HepG2 (cell line): ENCODE results near the gene KIF25. TPM values are rescaled to one million over a fixed set of nuclear protein-coding genes. Genes with fewer than 3 reads are reported as not detected.

Experiments used
- ATAC-seq: fragments of 200-7000 bp; cut with Tn5 transposase; 3 replicates; pipeline ENCODE4 v1.9.1; 2020; ENCODE audit warnings: mild to moderate bottlenecking, moderate library complexity
- BruUV-seq: library from RNA; stranded (reverse); fragments of 400-500 nt; replicated peaks from 2 replicates; lab custom pipeline; 2021; lab: Mats Ljungman, UMichigan
- CTCF ChIA-PET: fragments of 300-600 bp; formaldehyde crosslinking; extraction: SDS; loops from one replicate; lab custom pipeline; 2021; ENCODE audit warnings: low total read pairs, inconsistent platforms, low intra/inter-chr PET ratio; lab: Yijun Ruan, JAX
- POLR2A ChIA-PET: fragments of 350-600 bp; sonication (Branson Sonifier 250); formaldehyde crosslinking; loops from one replicate; lab custom pipeline; 2020; ENCODE audit warnings: antibody characterized with exemption, inconsistent platforms; lab: Yijun Ruan, JAX
- DNase-seq: peaks from one replicate; pipeline ENCODE4 v3.0.0-alpha.2; 2015; ENCODE audit warnings: low spot score
- FAIRE-seq: peaks from 3 replicates; lab custom pipeline; 2011; peaks lifted over from hg19 to GRCh38; lab: Jason Lieb, UNC
- H2AFZ ChIP-seq: one replicate; pipeline ENCODE4 v1.6.1; 2011; ENCODE audit warnings: low read length, inconsistent platforms
- H3K27ac ChIP-seq: fragments of 300-600 bp; 3 replicates; pipeline ENCODE4 v1.8.0; 2011; ENCODE audit warnings: mixed run types, mild to moderate bottlenecking, mixed read lengths, low read length, inconsistent platforms; ENCODE audit not compliant: insufficient read depth; ENCODE audit errors: extremely low read length
- H3K27me3 ChIP-seq, 2 experiments: fragments of 200-600 bp in 1 of 2; 2 replicates in 1 of 2; 3 replicates in 1 of 2; pipeline versions ENCODE4 v1.6.0 to v1.8.0; 2011; ENCODE audit warnings: low read length in 2 of 2, mild to moderate bottlenecking in 2 of 2, moderate library complexity in 2 of 2, inconsistent platforms in 1 of 2; ENCODE audit not compliant: insufficient read depth in 2 of 2, control insufficient read depth in 1 of 2
- H3K36me3 ChIP-seq, 2 experiments: fragments of 200-600 bp in 1 of 2; replicated peaks in 1 of 2; 2 replicates in 1 of 2; 3 replicates in 1 of 2; pipeline versions ENCODE4 v1.5.1 to v1.8.0; 2011; ENCODE audit warnings: low read length in 2 of 2, inconsistent platforms in 1 of 2; ENCODE audit not compliant: insufficient read depth in 2 of 2, control insufficient read depth in 1 of 2
- H3K4me1 ChIP-seq: 2 replicates; pipeline ENCODE4 v1.5.1; 2012; ENCODE audit warnings: low read length, inconsistent platforms; ENCODE audit not compliant: insufficient read depth
- H3K4me2 ChIP-seq: 2 replicates; pipeline ENCODE4 v1.6.0; 2011; ENCODE audit warnings: low read depth, low read length, inconsistent platforms
- H3K4me3 ChIP-seq, 3 experiments: fragments of 200-600 bp in 1 of 3; sonication (generic), shearing (Covaris generic) in 1 of 3; replicated peaks in 1 of 3; 2 replicates each; pipeline ENCODE4 v1.5.1; 2011 to 2016; ENCODE audit warnings: low read length in 3 of 3, inconsistent platforms in 2 of 3, low read depth in 2 of 3, mild to moderate bottlenecking in 2 of 3, control low read depth in 1 of 3, mixed read lengths in 1 of 3; ENCODE audit not compliant: insufficient read depth in 1 of 3
- H3K79me2 ChIP-seq: one replicate; pipeline ENCODE4 v1.6.1; 2011; ENCODE audit warnings: low read length, inconsistent platforms; ENCODE audit not compliant: insufficient read depth
- H3K9ac ChIP-seq: 2 replicates; pipeline ENCODE4 v1.6.0; 2011; ENCODE audit warnings: mild to moderate bottlenecking, low read depth, low read length, inconsistent platforms; ENCODE audit not compliant: insufficient read depth
- H3K9me3 ChIP-seq: 2 replicates; pipeline ENCODE4 v1.5.1; 2012; ENCODE audit warnings: mild to moderate bottlenecking, low read length
- H4K20me1 ChIP-seq: 2 replicates; pipeline ENCODE4 v1.6.0; 2011; ENCODE audit warnings: inconsistent platforms, mild to moderate bottlenecking, low read length, moderate library complexity; ENCODE audit not compliant: insufficient read depth
- FOSL1 ChIP-seq: sonication (generic); formaldehyde crosslinking; IDR thresholded peaks from 2 replicates; pipeline ENCODE4 v1.9.0; 2021; ENCODE audit warnings: missing genetic modification reagents, borderline replicate concordance
- MAFK ChIP-seq, 2 experiments: IDR thresholded peaks in 1 of 2; conservative IDR thresholded peaks in 1 of 2; 2 replicates each; pipeline ENCODE4 v1.6.1; 2011; ENCODE audit warnings: improper control_type of control experiment in 2 of 2, low read length in 2 of 2
- NFAT5 ChIP-seq: sonication (generic); formaldehyde crosslinking; IDR thresholded peaks from 2 replicates; pipeline ENCODE4 v1.4.0; 2020; ENCODE audit warnings: missing genetic modification reagents
- TOPORS ChIP-seq: sonication (generic); formaldehyde crosslinking; IDR thresholded peaks from 2 replicates; pipeline ENCODE4 v1.8.0; 2023; ENCODE audit warnings: mild to moderate bottlenecking, missing genetic modification reagents
- ZBTB34 ChIP-seq: sonication (generic); formaldehyde crosslinking; IDR thresholded peaks from 2 replicates; pipeline ENCODE4 v1.8.0; 2022; ENCODE audit warnings: mild to moderate bottlenecking, missing genetic modification reagents
- ZNF501 ChIP-seq: sonication (generic); formaldehyde crosslinking; IDR thresholded peaks from 2 replicates; pipeline ENCODE4 v1.5.1; 2020; ENCODE audit warnings: mild to moderate bottlenecking, moderate library complexity, missing genetic modification reagents
- ZNF766 ChIP-seq: sonication (generic); formaldehyde crosslinking; IDR thresholded peaks from 2 replicates; pipeline ENCODE4 v1.5.0; 2020; ENCODE audit warnings: missing genetic modification reagents, borderline replicate concordance
- WGBS: methylation state at CpG from one replicate; pipeline ENCODE4 v1.1.6; 2017; ENCODE audit warnings: low lambda C conversion rate; 5-methylcytosine and 5-hydroxymethylcytosine counted together
- in situ Hi-C: cut with HindIII; loops from 2 replicates; pipeline ENCODE4 v1.10.0; 2017; ENCODE audit warnings: low pct_unique_long_range_greater_than_20kb; ENCODE audit not compliant: extremely low pct_ligation_motif_present
- intact Hi-C: fragments of 100-400 bp; cut with micrococcal nuclease; formaldehyde crosslinking; loops from one replicate; pipeline ENCODE4 v1.10.0; 2022; ENCODE audit not compliant: unreplicated experiment
- polyA plus RNA-seq, 8 experiments: library from polyadenylated mRNA; depleted of rRNA in 3 of 8; stranded (reverse) in 7 of 8; unstranded in 1 of 8; fragments of >200 nt; fragmentation: Illumina TruSeq in 4 of 8; extraction: Trizol in 4 of 8; gene quantifications; 2 replicates each; pipeline versions ENCODE4 v1.2.1 to v1.2.3, GENCODE V29; 2011 to 2016; ENCODE audit warnings: low read depth in 4 of 8, missing spikeins in 1 of 8, mixed read lengths in 1 of 8; ENCODE audit not compliant: insufficient read depth in 1 of 8
- total RNA-seq, 5 experiments: library from RNA; depleted of rRNA; stranded (reverse); fragments of >200 nt; fragmentation: Illumina TruSeq; extraction: Trizol; gene quantifications; 2 replicates each; pipeline ENCODE4 v1.2.3, GENCODE V29; 2016; ENCODE audit warnings: low read depth in 1 of 5
- TF ChIP-seq, protein P1 (sequence below): fragments of 450-650 bp; IDR thresholded peaks from 2 replicates; pipeline ENCODE4 v1.6.1; 2016

Gene KIF25
- total and polyA plus RNA-seq, 2 of the 13 experiments (the other 11 are each of a cell fraction or from before 2014, with no cell fraction given), result not detected

GRCh38 chr6:167956491-167956890, 41.0 kb upstream of the KIF25 start:
- FAIRE-seq, result no peak
- in situ Hi-C loops (no loop called here), intact Hi-C loops (no loop called here)
- Histone ChIP-seq H4K20me1 (no peaks in the 10 kb centered on the region), H2AFZ (no peak overlapping the region), H3K79me2 (peaks cover 19% of the 10 kb centered on the region), H3K27me3 (no peaks in the 10 kb centered on the region), H3K4me3 (no peak overlapping the region), H3K9ac (no peak overlapping the region), H3K9me3 (no peaks in the 10 kb centered on the region), H3K36me3 (peaks cover 21 to 47% of the 10 kb centered on the region in 2 experiments), H3K4me2 (no peak overlapping the region), H3K27ac (peak overlapping the region; percentile 12), H3K4me1 (peaks cover 48% of the 10 kb centered on the region)
- no TSS peak for BruUV-seq
- POLR2A ChIA-PET, result no interaction called here
- no peak for ATAC-seq
- WGBS, result 98% methylated on average over 6 of the region's 6 CpGs
- CTCF ChIA-PET, result no interaction called here
- DNase-seq, result no peak
- TF ChIP-seq TOPORS (CRISPR knock-in tag), result no peak
- TF ChIP-seq FOSL1, result no peak
- TF ChIP-seq ZNF766 (CRISPR knock-in tag), result no peak
- 0 out of 2 replicates have a peak, but pooled peaks have one; percentile 3 for TF ChIP-seq ZNF501 (CRISPR knock-in tag)
- TF ChIP-seq, protein P1, sequence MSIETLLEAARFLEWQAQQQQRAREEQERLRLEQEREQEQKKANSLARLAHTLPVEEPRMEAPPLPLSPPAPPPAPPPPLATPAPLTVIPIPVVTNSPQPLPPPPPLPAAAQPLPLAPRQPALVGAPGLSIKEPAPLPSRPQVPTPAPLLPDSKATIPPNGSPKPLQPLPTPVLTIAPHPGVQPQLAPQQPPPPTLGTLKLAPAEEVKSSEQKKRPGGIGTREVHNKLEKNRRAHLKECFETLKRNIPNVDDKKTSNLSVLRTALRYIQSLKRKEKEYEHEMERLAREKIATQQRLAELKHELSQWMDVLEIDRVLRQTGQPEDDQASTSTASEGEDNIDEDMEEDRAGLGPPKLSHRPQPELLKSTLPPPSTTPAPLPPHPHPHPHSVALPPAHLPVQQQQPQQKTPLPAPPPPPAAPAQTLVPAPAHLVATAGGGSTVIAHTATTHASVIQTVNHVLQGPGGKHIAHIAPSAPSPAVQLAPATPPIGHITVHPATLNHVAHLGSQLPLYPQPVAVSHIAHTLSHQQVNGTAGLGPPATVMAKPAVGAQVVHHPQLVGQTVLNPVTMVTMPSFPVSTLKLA, result peak; percentile 32; the same call in 1 of the 2 replicates
- TF ChIP-seq ZBTB34 (CRISPR knock-in tag), result no peak
- TF ChIP-seq MAFK (conservative IDR thresholded peaks at IDR 0.05 in 1 of 2, IDR thresholded peaks at IDR 0.05 in 1 of 2; ENCODE audit: low read length in 2 of 2), result no peak
- TF ChIP-seq NFAT5, result no peak
